GM18517 (cell line): ENCODE measurements around the gene CLDN6.

Experiments
- ATAC-seq: cut with Tn5 transposase; IDR thresholded peaks from one replicate; pipeline ENCODE4 v1.9.1; 2021; ENCODE audit warnings: mild to moderate bottlenecking, moderate library complexity; ENCODE audit not compliant: unreplicated experiment

The CLDN6 gene

GRCh38 chr16:2974319-2975056, 43.5 kb downstream of the CLDN6 start:
- no peak for ATAC-seq

- ATAC-seq = no peak
Measured at GRCh38 chr16:2973605-2974318, 44.2 kb downstream of the CLDN6 start.

- ATAC-seq = no peak
Measured at GRCh38 chr16:2973093-2973492, 44.9 kb downstream of the CLDN6 start.

GRCh38 chr16:2971985-2972784, 45.8 kb downstream of the CLDN6 start:
- ATAC-seq = no peak

- ATAC-seq = no peak
Measured at GRCh38 chr16:2971134-2971984, 46.6 kb downstream of the CLDN6 start.

GRCh38 chr16:2970563-2970962, 47.4 kb downstream of the CLDN6 start:
- no peak for ATAC-seq

- no peak for ATAC-seq
Measured at GRCh38 chr16:2969545-2970521, 48.1 kb downstream of the CLDN6 start.

- peak; percentile 63 for ATAC-seq
Measured at GRCh38 chr16:2968738-2969544, 49.0 kb downstream of the CLDN6 start, which contains the start of gene PAQR4. TSS of gene PAQR4 (plus strand) at chr16:2969348. CDS start at chr16:2969675, 327 bp downstream.

GRCh38 chr16:2968368-2968737, 49.6 kb downstream of the CLDN6 start:
- no peak for ATAC-seq

GRCh38 chr16:2967721-2968161, 50.2 kb downstream of the CLDN6 start:
- ATAC-seq = no peak

GRCh38 chr16:2967211-2967631, 50.8 kb downstream of the CLDN6 start:
- no peak for ATAC-seq

- ATAC-seq = no peak
Measured at GRCh38 chr16:2966808-2967191, 51.2 kb downstream of the CLDN6 start.

GRCh38 chr16:2966043-2966807, 51.8 kb downstream of the CLDN6 start:
- no peak for ATAC-seq
